H1 (cell line): ENCODE measurements around the gene ZNF836. TPM values are rescaled to one million over a fixed set of nuclear protein-coding genes. Genes with fewer than 3 reads are reported as not detected.

Experiments
- CTCF ChIA-PET: fragments of 300-600 bp; sonication (Branson Sonifier 250); formaldehyde crosslinking; loops from one replicate; lab custom pipeline; 2021; ENCODE audit not compliant: partially characterized antibody; lab: Charles Lee
- POLR2A ChIA-PET: fragments of 300-600 bp; sonication (Branson Sonifier 250); formaldehyde crosslinking; loops from one replicate; lab custom pipeline; 2021; ENCODE audit warnings: inconsistent platforms; ENCODE audit not compliant: partially characterized antibody; lab: Charles Lee
- DNase-seq, 2 experiments: peaks; one replicate each; pipeline versions ENCODE4 v3.0.0 to v3.0.0-alpha.2; 2010 to 2022; ENCODE audit warnings: low spot score in 2 of 2, low read depth in 1 of 2, mixed read lengths in 1 of 2
- FAIRE-seq: peaks from 2 replicates; lab custom pipeline; 2011; peaks lifted over from hg19 to GRCh38; lab: Jason Lieb, UNC
- H2AFZ ChIP-seq: 2 replicates; pipeline ENCODE4 v1.8.1; 2012; ENCODE audit warnings: low read length, inconsistent platforms
- H2AK5ac ChIP-seq: 2 replicates; pipeline ENCODE4 v1.6.1; 2013; ENCODE audit warnings: low read depth, low read length
- H2BK120ac ChIP-seq: replicated peaks from 2 replicates; pipeline ENCODE3; 2013; ENCODE audit warnings: low read depth, low read length, inconsistent platforms
- H2BK12ac ChIP-seq: 2 replicates; pipeline ENCODE4 v1.6.1; 2013; ENCODE audit warnings: low read depth, low read length
- H2BK15ac ChIP-seq: 2 replicates; pipeline ENCODE4 v1.6.1; 2013; ENCODE audit warnings: low read length
- H2BK20ac ChIP-seq: 2 replicates; pipeline ENCODE4 v1.6.1; 2013; ENCODE audit warnings: low read length
- H2BK5ac ChIP-seq: 2 replicates; pipeline ENCODE4 v1.6.1; 2013; ENCODE audit warnings: low read depth, low read length
- H3K14ac ChIP-seq: 2 replicates; pipeline ENCODE4 v1.6.1; 2013; ENCODE audit warnings: inconsistent platforms; ENCODE audit not compliant: insufficient read length
- H3K18ac ChIP-seq: 2 replicates; pipeline ENCODE4 v1.6.1; 2013; ENCODE audit warnings: low read length; ENCODE audit errors: extremely low read depth
- H3K23ac ChIP-seq: 2 replicates; pipeline ENCODE4 v1.6.1; 2013; ENCODE audit warnings: inconsistent platforms; ENCODE audit not compliant: insufficient read length
- H3K23me2 ChIP-seq: 2 replicates; pipeline ENCODE4 v1.6.1; 2013; ENCODE audit warnings: low read depth, low read length
- H3K27ac ChIP-seq: 2 replicates; pipeline ENCODE4 v1.6.1; 2011; ENCODE audit warnings: low read depth, low read length, inconsistent platforms
- H3K27me3 ChIP-seq, 4 experiments: replicated peaks in 1 of 4; 1 replicate in 1 of 4; 2 replicates in 3 of 4; pipeline versions ENCODE4 v1.6.1 to v1.8.1; 2011 to 2013; ENCODE audit warnings: low read length in 3 of 4, mild to moderate bottlenecking in 3 of 4, inconsistent platforms in 2 of 4, mixed read lengths in 2 of 4, moderate library complexity in 1 of 4; ENCODE audit not compliant: control insufficient read depth in 3 of 4, insufficient read depth in 3 of 4; ENCODE audit errors: extremely low read depth in 1 of 4
- H3K36me3 ChIP-seq, 4 experiments: 2 replicates each; pipeline versions ENCODE4 v1.6.1 to v1.8.1; 2011 to 2013; ENCODE audit warnings: mild to moderate bottlenecking in 4 of 4, low read length in 3 of 4, moderate library complexity in 2 of 4, control low read depth in 1 of 4, inconsistent platforms in 1 of 4; ENCODE audit not compliant: insufficient read depth in 4 of 4, control insufficient read depth in 2 of 4
- H3K4ac ChIP-seq: replicated peaks from 2 replicates; pipeline ENCODE3; 2013; ENCODE audit warnings: low read length, low read depth, mixed read lengths, inconsistent platforms; ENCODE audit not compliant: insufficient read length
- H3K4me1 ChIP-seq, 4 experiments: replicated peaks in 1 of 4; 1 replicate in 1 of 4; 2 replicates in 3 of 4; pipeline versions ENCODE4 v1.6.1 to v1.8.1; 2011 to 2013; ENCODE audit warnings: low read length in 3 of 4, inconsistent platforms in 2 of 4, mixed read lengths in 1 of 4; ENCODE audit not compliant: insufficient read depth in 4 of 4, control insufficient read depth in 3 of 4
- H3K4me2 ChIP-seq, 2 experiments: 2 replicates each; pipeline versions ENCODE4 v1.6.1 to v1.8.1; 2011 to 2013; ENCODE audit warnings: low read depth in 2 of 2, low read length in 2 of 2, control low read depth in 1 of 2, inconsistent platforms in 1 of 2, mild to moderate bottlenecking in 1 of 2; ENCODE audit not compliant: insufficient read depth in 1 of 2
- H3K4me3 ChIP-seq, 4 experiments: fragments of 200-600, 300-600 bp in 1 of 4; sonication (generic), shearing (Covaris generic), sonication (Bioruptor Twin) in 1 of 4; 2 replicates each; pipeline versions ENCODE4 v1.5.1 to v1.8.1; 2011 to 2016; ENCODE audit warnings: low read length in 4 of 4, low read depth in 3 of 4, control low read depth in 2 of 4, inconsistent platforms in 2 of 4, mild to moderate bottlenecking in 2 of 4, mixed read lengths in 1 of 4, moderate library complexity in 1 of 4; ENCODE audit not compliant: insufficient read depth in 2 of 4; ENCODE audit errors: extremely low read depth in 1 of 4
- H3K56ac ChIP-seq: replicated peaks from 2 replicates; pipeline ENCODE3; 2013; ENCODE audit warnings: low read depth, mild to moderate bottlenecking, mixed read lengths, low read length, inconsistent platforms; ENCODE audit not compliant: insufficient read length
- H3K79me1 ChIP-seq: 2 replicates; pipeline ENCODE4 v1.6.1; 2013; ENCODE audit warnings: low read depth, low read length, control low read depth
- H3K79me2 ChIP-seq, 2 experiments: 2 replicates each; pipeline versions ENCODE4 v1.6.1 to v1.8.1; 2012 to 2013; ENCODE audit warnings: low read length in 2 of 2, mild to moderate bottlenecking in 2 of 2, inconsistent platforms in 1 of 2; ENCODE audit not compliant: insufficient read depth in 2 of 2, control insufficient read depth in 1 of 2
- H3K9ac ChIP-seq, 4 experiments: replicated peaks in 1 of 4; 1 replicate in 1 of 4; 2 replicates in 3 of 4; pipeline versions ENCODE4 v1.6.1 to v1.8.1; 2011 to 2013; ENCODE audit warnings: low read depth in 3 of 4, low read length in 3 of 4, control low read depth in 2 of 4, mild to moderate bottlenecking in 2 of 4, moderate library complexity in 2 of 4, inconsistent platforms in 1 of 4; ENCODE audit errors: extremely low read depth in 1 of 4
- H3K9me3 ChIP-seq, 2 experiments: 2 replicates each; pipeline versions ENCODE4 v1.6.1 to v1.8.1; 2012 to 2013; ENCODE audit warnings: mild to moderate bottlenecking in 2 of 2, moderate library complexity in 2 of 2, control low read depth in 1 of 2, inconsistent platforms in 1 of 2, low read depth in 1 of 2, low read length in 1 of 2, mixed read lengths in 1 of 2; ENCODE audit not compliant: insufficient read depth in 2 of 2
- H4K20me1 ChIP-seq, 2 experiments: replicated peaks in 1 of 2; 2 replicates each; pipeline versions ENCODE3 to v1.8.1; 2011 to 2013; ENCODE audit warnings: inconsistent platforms in 2 of 2, low read length in 2 of 2, mild to moderate bottlenecking in 1 of 2; ENCODE audit not compliant: insufficient read depth in 2 of 2, control insufficient read depth in 1 of 2
- H4K5ac ChIP-seq: 2 replicates; pipeline ENCODE4 v1.6.1; 2013; ENCODE audit warnings: low read length, low read depth, mixed read lengths, inconsistent platforms; ENCODE audit not compliant: insufficient read length
- H4K8ac ChIP-seq: 2 replicates; pipeline ENCODE4 v1.8.0; 2013; ENCODE audit warnings: mild to moderate bottlenecking, moderate library complexity, low read length, inconsistent platforms; ENCODE audit not compliant: insufficient read depth; ENCODE audit errors: extremely low read depth
- H4K91ac ChIP-seq: replicated peaks from 2 replicates; pipeline ENCODE3; 2013; ENCODE audit warnings: low read length, mixed read lengths, inconsistent platforms; ENCODE audit not compliant: insufficient read length
- SIN3A ChIP-seq, 2 experiments: IDR thresholded peaks in 1 of 2; conservative IDR thresholded peaks in 1 of 2; 2 replicates each; pipeline ENCODE4 v1.6.1; 2011 to 2012; ENCODE audit warnings: low read length in 2 of 2, improper control_type of control experiment in 1 of 2, low read depth in 1 of 2, mild to moderate bottlenecking in 1 of 2
- WGBS, 2 experiments: shearing (Covaris generic) in 1 of 2; methylation state at CpG; one replicate each; pipeline versions ENCODE4 v1.1.6 to v1.1.7; 2013 to 2015; ENCODE audit warnings: low lambda C conversion rate in 2 of 2, mixed read lengths in 2 of 2, inconsistent platforms in 1 of 2, low coverage in 1 of 2, missing lambda C conversion rate in 1 of 2; ENCODE audit not compliant: insufficient replicate concordance in 2 of 2, insufficient coverage in 1 of 2, insufficient read length in 1 of 2; ENCODE audit errors: extremely low coverage in 1 of 2, missing lambda C conversion rate in 1 of 2; 5-methylcytosine and 5-hydroxymethylcytosine counted together
- polyA plus RNA-seq, 7 experiments: library from polyadenylated mRNA; depleted of rRNA in 3 of 7; stranded (reverse) in 5 of 7; unstranded in 2 of 7; fragments of >200 nt in 5 of 7; fragments of 200-250 nt in 2 of 7; gene quantifications; 1 replicate in 5 of 7; 2 replicates in 1 of 7; 4 replicates in 1 of 7; pipeline versions ENCODE4 v1.2.1 to v1.2.3, GENCODE V29; 2011 to 2013; ENCODE audit warnings: missing spikeins in 2 of 7, mixed read lengths in 2 of 7
- total RNA-seq: library from RNA; stranded (reverse); fragmentation: NEBNext Ultra II Directional; extraction: Animal tissue kit (Norgen Biotek cat#: 25700); gene quantifications from 2 replicates; pipeline ENCODE4 v1.2.1, GENCODE V29; 2021
- TF ChIP-seq, protein P1 (sequence below), 3 experiments: IDR thresholded peaks; 1 replicate in 2 of 3; 2 replicates in 1 of 3; pipeline versions ENCODE4 v1.5.1 to v1.6.1; 2011; ENCODE audit warnings: low read length in 3 of 3, mild to moderate bottlenecking in 3 of 3, inconsistent platforms in 2 of 3, low read depth in 1 of 3, moderate library complexity in 1 of 3; ENCODE audit not compliant: insufficient read depth in 1 of 3; ENCODE audit errors: control extremely low read depth in 1 of 3

ZNF836 gene
- total and polyA plus RNA-seq, 2 of the 8 experiments (the other 6 are each of a cell fraction or from before 2014, with no cell fraction given) = 5.6 to 27.2 TPM

DNA sequence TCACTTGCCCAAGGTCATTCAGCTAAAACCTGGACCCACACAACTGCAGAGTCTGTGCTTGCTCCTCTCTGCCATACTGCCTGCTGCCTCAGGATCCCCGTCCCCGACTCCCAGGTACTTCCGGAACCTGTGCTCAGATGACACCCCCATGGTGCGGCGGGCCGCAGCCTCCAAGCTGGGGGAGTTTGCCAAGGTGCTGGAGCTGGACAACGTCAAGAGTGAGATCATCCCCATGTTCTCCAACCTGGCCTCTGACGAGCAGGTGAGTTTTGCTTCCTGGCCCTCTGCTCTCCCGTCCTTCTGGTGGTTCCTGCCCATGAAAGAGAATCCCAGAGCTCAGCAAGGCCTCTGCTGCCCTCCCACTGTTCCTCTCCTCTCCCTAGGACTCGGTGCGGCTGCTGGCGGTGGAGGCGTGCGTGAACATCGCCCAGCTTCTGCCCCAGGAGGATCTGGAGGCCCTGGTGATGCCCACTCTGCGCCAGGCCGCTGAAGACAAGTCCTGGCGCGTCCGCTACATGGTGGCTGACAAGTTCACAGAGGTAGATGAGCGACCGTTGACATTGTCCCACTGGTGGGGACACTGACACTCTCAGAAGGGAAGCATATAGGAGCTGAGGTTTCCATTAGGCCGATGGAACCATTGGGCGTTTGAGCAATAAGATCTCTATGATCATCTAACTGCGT is 41.3 kb upstream of the ZNF836 start:
- no peak overlapping the region for H3K56ac ChIP-seq
- peaks cover 38 to 83% (median 75%) of the 10 kb centered on the region in 4 experiments for H3K36me3 ChIP-seq
- peaks cover 2 to 5% of the 10 kb centered on the region in 2 experiments for H4K20me1 ChIP-seq
- H3K4me1 ChIP-seq = no peaks in the 10 kb centered on the region
- no peaks in the 10 kb centered on the region for H3K27me3 ChIP-seq
- no peak overlapping the region for H3K14ac ChIP-seq
- no peak for DNase-seq
- H2AK5ac ChIP-seq = no peak overlapping the region
- peaks cover 5% of the 10 kb centered on the region for H3K79me1 ChIP-seq
- CTCF ChIA-PET = interaction anchor here (0.6 to 1.2 kb wide), 2 partner anchors 26 to 131 kb away, joined by 3 read pairs; no protein-coding TSS in a partner anchor
- peaks cover 0 to 11% of the 10 kb centered on the region in 2 experiments; a peak in 2 of 4 replicates for H3K79me2 ChIP-seq
- no peak overlapping the region for H3K27ac ChIP-seq
- TF ChIP-seq, protein P1, sequence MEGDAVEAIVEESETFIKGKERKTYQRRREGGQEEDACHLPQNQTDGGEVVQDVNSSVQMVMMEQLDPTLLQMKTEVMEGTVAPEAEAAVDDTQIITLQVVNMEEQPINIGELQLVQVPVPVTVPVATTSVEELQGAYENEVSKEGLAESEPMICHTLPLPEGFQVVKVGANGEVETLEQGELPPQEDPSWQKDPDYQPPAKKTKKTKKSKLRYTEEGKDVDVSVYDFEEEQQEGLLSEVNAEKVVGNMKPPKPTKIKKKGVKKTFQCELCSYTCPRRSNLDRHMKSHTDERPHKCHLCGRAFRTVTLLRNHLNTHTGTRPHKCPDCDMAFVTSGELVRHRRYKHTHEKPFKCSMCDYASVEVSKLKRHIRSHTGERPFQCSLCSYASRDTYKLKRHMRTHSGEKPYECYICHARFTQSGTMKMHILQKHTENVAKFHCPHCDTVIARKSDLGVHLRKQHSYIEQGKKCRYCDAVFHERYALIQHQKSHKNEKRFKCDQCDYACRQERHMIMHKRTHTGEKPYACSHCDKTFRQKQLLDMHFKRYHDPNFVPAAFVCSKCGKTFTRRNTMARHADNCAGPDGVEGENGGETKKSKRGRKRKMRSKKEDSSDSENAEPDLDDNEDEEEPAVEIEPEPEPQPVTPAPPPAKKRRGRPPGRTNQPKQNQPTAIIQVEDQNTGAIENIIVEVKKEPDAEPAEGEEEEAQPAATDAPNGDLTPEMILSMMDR (IDR thresholded peaks at IDR 0.05; ENCODE audit: control extremely low read depth in 1 of 3, insufficient read depth in 1 of 3, low read depth in 1 of 3, low read length in 3 of 3) = no peak
- TF ChIP-seq SIN3A (conservative IDR thresholded peaks at IDR 0.05 in 1 of 2, IDR thresholded peaks at IDR 0.05 in 1 of 2; ENCODE audit: low read depth in 1 of 2, low read length in 2 of 2) = no peak
- WGBS, 2 experiments = 97% methylated on average over 25 of the region's 25 CpGs; no CpG with 5 or more reads in 1 of the 2 experiments
- no peak overlapping the region for H3K23ac ChIP-seq
- no peak overlapping the region for H4K91ac ChIP-seq
- peak overlapping the region; percentile 44; the same call in 1 of the 2 replicates for H2BK5ac ChIP-seq
- no peak overlapping the region for H3K4ac ChIP-seq
- no peak overlapping the region for H4K5ac ChIP-seq
- POLR2A ChIA-PET = interaction anchor here (1.0 to 3.2 kb wide), 3 partner anchors 8 to 20 kb away, joined by 3 to 10 read pairs (median 3); no protein-coding TSS in a partner anchor
- H2BK20ac ChIP-seq = no peak overlapping the region
- no peaks in the 10 kb centered on the region for H3K23me2 ChIP-seq
- H3K9me3 ChIP-seq = no peaks in the 10 kb centered on the region
- no peak overlapping the region for H4K8ac ChIP-seq
- H2BK120ac ChIP-seq = no peak overlapping the region
- H2AFZ ChIP-seq = no peak overlapping the region
- H3K4me3 ChIP-seq = no peak overlapping the region
- no peak overlapping the region for H2BK12ac ChIP-seq
- no peak for FAIRE-seq
- no peak overlapping the region for H3K18ac ChIP-seq
- no peak overlapping the region for H3K4me2 ChIP-seq
- no peak overlapping the region for H3K9ac ChIP-seq
- H2BK15ac ChIP-seq = no peak overlapping the region
